ENCODE data around the gene C2CD4D.

C2CD4D gene

DNA sequence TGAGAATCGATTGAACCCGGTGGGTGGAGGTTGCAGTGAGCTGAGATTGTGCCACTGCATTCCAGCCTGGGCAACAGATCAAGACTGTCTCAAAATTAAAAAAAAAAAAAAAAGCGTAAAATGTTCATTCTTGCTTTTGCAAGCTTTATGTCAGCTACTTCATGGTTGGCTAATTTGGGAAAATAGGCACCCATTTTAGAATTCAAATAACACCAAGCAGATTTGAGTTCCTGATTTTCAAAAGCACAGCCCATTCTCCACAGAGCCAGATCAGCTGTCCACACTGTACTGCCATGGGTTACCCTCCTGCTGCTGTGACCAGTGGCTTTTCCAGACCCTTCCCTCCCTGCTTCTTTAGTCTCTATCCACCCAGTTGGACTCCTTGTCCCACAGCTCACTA, 9.5 kb upstream of the C2CD4D start (continued):
- no peak for TF ChIP-seq ZBTB7A (tag by site-specific recombination; IDR thresholded peaks at IDR 0.05; ENCODE audit: low read depth)
- TF ChIP-seq ZNF514 (tag by site-specific recombination; IDR thresholded peaks at IDR 0.05) = no peak
- no peak for TF ChIP-seq ZNF792 (tag by site-specific recombination; IDR thresholded peaks at IDR 0.05)
- no peak for TF ChIP-seq ZNF623 (tag by site-specific recombination; IDR thresholded peaks at IDR 0.05)
- TF ChIP-seq FEZF1 (tag by site-specific recombination; IDR thresholded peaks at IDR 0.05) = no peak

DNA sequence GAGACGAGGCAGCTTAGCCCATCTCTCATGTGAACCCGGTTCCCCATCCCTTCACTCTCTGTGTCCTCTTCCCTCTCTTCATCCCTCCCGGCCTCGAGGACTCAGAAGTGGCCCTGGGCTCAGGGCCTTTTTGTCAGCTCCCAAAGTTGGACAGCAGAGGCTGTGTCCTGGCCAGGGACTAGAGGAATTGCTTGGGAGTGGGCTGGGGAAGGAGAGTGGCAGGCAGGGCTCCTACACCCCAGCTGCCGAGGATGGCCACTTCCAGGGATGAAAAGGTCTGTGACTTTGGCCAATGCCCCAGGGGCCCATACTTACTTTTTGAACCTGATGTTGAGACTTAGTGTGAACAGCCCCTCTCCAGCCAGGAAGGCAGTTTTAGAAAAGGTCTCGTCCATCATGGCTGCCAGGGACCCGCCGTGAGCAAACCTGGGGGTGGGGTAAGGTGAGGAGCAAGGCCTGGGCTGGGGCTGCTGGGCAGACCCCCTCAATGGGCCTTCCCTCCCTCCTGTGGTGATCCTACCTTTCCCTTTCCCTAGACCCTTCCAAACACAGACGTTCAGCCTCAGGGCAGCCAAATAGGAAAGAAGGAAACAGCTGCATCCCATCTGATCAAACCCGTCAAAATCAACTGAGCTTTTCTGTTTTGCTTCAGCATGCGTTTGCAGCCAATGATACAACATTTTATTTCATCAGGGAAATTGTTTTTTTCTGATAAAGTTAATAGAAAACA, 8.4 kb upstream of the C2CD4D start:
- Histone ChIP-seq H3K9me3 (ENCODE audit: control insufficient read depth, insufficient read depth, low read depth, low read length) (no peaks in the 10 kb centered on the region), H3K4me3 (ENCODE audit: low read depth, low read length) (no peak overlapping the region), H3K4me1 (ENCODE audit: control insufficient read depth, insufficient read depth, low read length) (no peaks in the 10 kb centered on the region), H3K36me3 (ENCODE audit: control insufficient read depth in 2 of 2, insufficient read depth in 1 of 2, low read length in 2 of 2) (no peaks in the 10 kb centered on the region), H3K27ac (ENCODE audit: extremely low read depth, low read depth, low read length) (no peak overlapping the region)
- ChIA-PET POLR2A (no interaction called here), CTCF (interaction anchor here (1.7 kb wide), 1 partner anchor 12 kb away, joined by 15 read pairs; no protein-coding TSS in a partner anchor)
- no peak for TF ChIP-seq ZNF473 (tag by site-specific recombination; IDR thresholded peaks at IDR 0.05)
- no peak for TF ChIP-seq EGR2 (tag by site-specific recombination; IDR thresholded peaks at IDR 0.05; ENCODE audit: low read depth)
- TF ChIP-seq ZNF394 (tag by site-specific recombination; IDR thresholded peaks at IDR 0.05; ENCODE audit: borderline replicate concordance) = no peak
- TF ChIP-seq, protein P1, sequence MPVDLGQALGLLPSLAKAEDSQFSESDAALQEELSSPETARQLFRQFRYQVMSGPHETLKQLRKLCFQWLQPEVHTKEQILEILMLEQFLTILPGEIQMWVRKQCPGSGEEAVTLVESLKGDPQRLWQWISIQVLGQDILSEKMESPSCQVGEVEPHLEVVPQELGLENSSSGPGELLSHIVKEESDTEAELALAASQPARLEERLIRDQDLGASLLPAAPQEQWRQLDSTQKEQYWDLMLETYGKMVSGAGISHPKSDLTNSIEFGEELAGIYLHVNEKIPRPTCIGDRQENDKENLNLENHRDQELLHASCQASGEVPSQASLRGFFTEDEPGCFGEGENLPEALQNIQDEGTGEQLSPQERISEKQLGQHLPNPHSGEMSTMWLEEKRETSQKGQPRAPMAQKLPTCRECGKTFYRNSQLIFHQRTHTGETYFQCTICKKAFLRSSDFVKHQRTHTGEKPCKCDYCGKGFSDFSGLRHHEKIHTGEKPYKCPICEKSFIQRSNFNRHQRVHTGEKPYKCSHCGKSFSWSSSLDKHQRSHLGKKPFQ (tag by site-specific recombination; IDR thresholded peaks at IDR 0.05) = no peak
- no peak for TF ChIP-seq ZNF555 (tag by site-specific recombination; conservative IDR thresholded peaks at IDR 0.05)
- TF ChIP-seq, protein P2, sequence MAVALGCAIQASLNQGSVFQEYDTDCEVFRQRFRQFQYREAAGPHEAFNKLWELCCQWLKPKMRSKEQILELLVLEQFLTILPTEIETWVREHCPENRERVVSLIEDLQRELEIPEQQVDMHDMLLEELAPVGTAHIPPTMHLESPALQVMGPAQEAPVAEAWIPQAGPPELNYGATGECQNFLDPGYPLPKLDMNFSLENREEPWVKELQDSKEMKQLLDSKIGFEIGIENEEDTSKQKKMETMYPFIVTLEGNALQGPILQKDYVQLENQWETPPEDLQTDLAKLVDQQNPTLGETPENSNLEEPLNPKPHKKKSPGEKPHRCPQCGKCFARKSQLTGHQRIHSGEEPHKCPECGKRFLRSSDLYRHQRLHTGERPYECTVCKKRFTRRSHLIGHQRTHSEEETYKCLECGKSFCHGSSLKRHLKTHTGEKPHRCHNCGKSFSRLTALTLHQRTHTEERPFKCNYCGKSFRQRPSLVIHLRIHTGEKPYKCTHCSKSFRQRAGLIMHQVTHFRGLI (tag by site-specific recombination; IDR thresholded peaks at IDR 0.05) = no peak
- no peak for TF ChIP-seq PRDM10 (tag by site-specific recombination; IDR thresholded peaks at IDR 0.05)
- TF ChIP-seq ZNF501 (tag by site-specific recombination; IDR thresholded peaks at IDR 0.05) = no peak
- TF ChIP-seq, protein P3, sequence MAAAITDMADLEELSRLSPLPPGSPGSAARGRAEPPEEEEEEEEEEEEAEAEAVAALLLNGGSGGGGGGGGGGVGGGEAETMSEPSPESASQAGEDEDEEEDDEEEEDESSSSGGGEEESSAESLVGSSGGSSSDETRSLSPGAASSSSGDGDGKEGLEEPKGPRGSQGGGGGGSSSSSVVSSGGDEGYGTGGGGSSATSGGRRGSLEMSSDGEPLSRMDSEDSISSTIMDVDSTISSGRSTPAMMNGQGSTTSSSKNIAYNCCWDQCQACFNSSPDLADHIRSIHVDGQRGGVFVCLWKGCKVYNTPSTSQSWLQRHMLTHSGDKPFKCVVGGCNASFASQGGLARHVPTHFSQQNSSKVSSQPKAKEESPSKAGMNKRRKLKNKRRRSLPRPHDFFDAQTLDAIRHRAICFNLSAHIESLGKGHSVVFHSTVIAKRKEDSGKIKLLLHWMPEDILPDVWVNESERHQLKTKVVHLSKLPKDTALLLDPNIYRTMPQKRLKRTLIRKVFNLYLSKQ (tag by site-specific recombination; IDR thresholded peaks at IDR 0.05; ENCODE audit: borderline replicate concordance) = no peak
- no peak for TF ChIP-seq ZNF626 (tag by site-specific recombination; IDR thresholded peaks at IDR 0.05)
- TF ChIP-seq KLF10 (tag by site-specific recombination; IDR thresholded peaks at IDR 0.05) = no peak
- TF ChIP-seq, protein P4, sequence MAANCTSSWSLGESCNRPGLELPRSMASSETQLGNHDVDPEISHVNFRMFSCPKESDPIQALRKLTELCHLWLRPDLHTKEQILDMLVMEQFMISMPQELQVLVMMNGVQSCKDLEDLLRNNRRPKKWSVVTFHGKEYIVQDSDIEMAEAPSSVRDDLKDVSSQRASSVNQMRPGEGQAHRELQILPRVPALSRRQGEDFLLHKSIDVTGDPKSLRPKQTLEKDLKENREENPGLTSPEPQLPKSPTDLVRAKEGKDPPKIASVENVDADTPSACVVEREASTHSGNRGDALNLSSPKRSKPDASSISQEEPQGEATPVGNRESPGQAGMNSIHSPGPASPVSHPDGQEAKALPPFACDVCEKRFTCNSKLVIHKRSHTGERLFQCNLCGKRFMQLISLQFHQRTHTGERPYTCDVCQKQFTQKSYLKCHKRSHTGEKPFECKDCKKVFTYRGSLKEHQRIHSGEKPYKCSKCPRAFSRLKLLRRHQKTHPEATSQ (tag by site-specific recombination; IDR thresholded peaks at IDR 0.05) = no peak
- no peak for TF ChIP-seq ZFP41 (tag by site-specific recombination; IDR thresholded peaks at IDR 0.05; ENCODE audit: borderline replicate concordance)
- TF ChIP-seq ZNF610 (tag by site-specific recombination; IDR thresholded peaks at IDR 0.05; ENCODE audit: borderline replicate concordance) = no peak
- no peak for TF ChIP-seq ZNF214 (tag by site-specific recombination; IDR thresholded peaks at IDR 0.05; ENCODE audit: borderline replicate concordance)

Measured in HEK293 (cell line).